Prostate gland (tissue), 2 donors: Measurements from ENCODE around the gene LARP6.

Source experiments
- CTCF ChIP-seq, 4 experiments: fragments of 200-600 bp in 2 of 4; fragments of 450-650 bp in 2 of 4; sonication (generic) in 2 of 4; IDR thresholded peaks; 1 replicate in 3 of 4; 2 replicates in 1 of 4; pipeline ENCODE4 v1.5.1; 2016 to 2019; ENCODE audit warnings: antibody characterized with exemption in 4 of 4, mild to moderate bottlenecking in 2 of 4, moderate library complexity in 2 of 4
- POLR2A ChIP-seq: fragments of 450-650 bp; IDR thresholded peaks from one replicate; pipeline ENCODE4 v1.6.1; 2016; ENCODE audit warnings: antibody characterized with exemption, mild to moderate bottlenecking

DNA sequence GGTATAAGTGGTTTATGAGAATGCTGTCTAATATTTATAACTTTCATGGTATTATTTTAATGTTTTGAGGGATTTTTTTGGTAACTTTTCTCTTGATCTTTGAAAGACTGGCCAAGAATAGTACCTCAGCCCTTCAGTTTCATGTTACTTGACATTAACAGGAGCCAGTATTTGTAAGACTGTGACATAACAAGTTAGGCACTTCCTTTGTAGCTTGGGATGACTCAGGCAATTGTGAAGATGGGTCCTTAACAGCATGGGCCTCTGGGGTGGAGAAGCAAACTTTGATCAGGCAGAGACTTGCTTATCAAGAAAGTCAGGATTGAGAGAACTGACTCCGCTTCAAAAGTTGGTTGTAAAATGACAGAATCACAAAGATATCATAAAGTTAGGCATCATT, 48.1 kb upstream of the LARP6 start:
- TF ChIP-seq CTCF (IDR thresholded peaks at IDR 0.05): no peak
- no peak for TF ChIP-seq POLR2A
